GM12875 (cell line): ENCODE measurements around the gene GDF3.
"Not testable (repeated sequence)": the region's sequence is repeated elsewhere in the genome, so short reads cannot be mapped to it uniquely, and the experiment has no call there.

ENCODE experiments used
- H3K4me3 ChIP-seq: one replicate; pipeline ENCODE4 v1.5.1; 2011; ENCODE audit warnings: low read depth, low read length, control low read depth
- TF ChIP-seq, protein P1 (sequence below): IDR thresholded peaks from 2 replicates; pipeline ENCODE4 v1.5.1; 2011; ENCODE audit warnings: low read depth, mild to moderate bottlenecking, control low read depth, inconsistent platforms, low read length, moderate library complexity, borderline replicate concordance; ENCODE audit not compliant: insufficient read depth

GDF3 gene

DNA sequence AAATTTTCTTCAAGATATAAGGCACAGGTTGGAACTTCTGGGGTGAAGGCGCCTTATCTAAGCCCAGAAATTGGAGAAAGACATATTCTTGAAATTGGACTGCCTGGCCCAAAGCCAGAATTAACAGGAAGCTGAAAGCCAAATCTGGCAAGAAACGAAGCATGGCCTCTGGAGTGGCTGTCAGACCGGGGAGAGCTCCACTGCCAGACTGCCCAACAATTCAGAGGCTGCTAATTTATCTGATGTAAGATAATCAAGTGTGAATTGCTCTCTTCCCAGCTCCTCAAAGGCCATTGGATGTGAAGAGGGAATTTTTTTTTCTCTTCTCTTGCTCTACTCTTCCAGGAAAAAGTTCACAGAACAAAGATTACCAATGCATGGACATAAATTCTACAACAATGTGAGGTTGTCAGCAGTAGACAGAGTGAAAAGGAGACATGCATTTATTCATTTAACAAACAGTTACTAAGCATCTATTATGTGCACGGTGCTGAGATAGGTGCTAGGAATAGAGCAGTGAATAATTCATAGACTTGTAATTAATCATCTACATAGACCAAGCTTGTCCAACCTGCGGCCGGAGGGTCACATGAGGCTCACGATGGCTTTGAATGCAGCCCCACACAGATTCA, at the start of gene GDF3:
TSS of gene GDF3 (minus strand) at position 210 of the 632 bp plus-strand sequence. CDS start at position 163, 47 bp downstream.
- TF ChIP-seq, protein P1, sequence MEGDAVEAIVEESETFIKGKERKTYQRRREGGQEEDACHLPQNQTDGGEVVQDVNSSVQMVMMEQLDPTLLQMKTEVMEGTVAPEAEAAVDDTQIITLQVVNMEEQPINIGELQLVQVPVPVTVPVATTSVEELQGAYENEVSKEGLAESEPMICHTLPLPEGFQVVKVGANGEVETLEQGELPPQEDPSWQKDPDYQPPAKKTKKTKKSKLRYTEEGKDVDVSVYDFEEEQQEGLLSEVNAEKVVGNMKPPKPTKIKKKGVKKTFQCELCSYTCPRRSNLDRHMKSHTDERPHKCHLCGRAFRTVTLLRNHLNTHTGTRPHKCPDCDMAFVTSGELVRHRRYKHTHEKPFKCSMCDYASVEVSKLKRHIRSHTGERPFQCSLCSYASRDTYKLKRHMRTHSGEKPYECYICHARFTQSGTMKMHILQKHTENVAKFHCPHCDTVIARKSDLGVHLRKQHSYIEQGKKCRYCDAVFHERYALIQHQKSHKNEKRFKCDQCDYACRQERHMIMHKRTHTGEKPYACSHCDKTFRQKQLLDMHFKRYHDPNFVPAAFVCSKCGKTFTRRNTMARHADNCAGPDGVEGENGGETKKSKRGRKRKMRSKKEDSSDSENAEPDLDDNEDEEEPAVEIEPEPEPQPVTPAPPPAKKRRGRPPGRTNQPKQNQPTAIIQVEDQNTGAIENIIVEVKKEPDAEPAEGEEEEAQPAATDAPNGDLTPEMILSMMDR, result no peak
- H3K4me3 ChIP-seq, result no peak within 1 kb of the TSS

DNA sequence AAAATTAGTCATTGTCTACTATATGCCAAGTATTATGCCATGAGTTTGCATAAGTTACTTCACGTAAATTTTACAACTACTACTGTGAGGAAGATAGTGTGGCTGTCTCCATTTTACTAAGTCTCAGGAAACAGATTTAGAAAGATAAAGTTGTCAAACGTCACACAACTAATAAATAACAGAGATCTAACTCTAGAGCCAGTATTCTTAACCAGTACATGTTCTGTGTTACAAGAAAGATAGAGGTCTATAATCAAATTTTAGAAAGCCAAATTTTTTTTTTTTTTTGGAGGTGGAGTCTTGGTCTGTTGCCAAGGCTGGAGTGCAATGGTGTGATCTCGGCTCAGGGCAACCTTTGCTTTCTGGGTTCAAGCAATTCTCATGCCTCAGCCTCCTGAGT, 37.4 kb upstream of the GDF3 start:
- H3K4me3 ChIP-seq, result no peak overlapping the region
- TF ChIP-seq, protein P1, result no peak

DNA sequence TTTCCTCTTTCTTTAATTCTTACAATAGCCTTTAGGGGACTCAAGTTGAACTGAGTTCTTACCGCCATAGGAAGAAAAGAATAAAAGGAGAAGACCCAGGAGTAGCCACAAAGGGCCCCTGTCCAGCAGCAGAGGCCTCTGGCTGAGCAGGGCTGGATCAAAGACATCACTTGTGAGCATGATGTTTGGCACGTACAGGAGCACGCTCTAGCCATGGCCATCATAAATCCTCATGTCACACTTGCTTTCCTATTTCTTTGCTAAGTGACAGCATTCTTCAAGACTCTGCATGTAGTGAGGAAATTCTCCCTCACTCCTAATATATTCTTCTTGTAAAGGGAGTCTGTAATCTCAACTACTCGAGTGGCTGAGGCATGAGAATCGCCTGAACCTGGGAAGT, 35.9 kb upstream of the GDF3 start:
- TF ChIP-seq, protein P1, result no peak

DNA sequence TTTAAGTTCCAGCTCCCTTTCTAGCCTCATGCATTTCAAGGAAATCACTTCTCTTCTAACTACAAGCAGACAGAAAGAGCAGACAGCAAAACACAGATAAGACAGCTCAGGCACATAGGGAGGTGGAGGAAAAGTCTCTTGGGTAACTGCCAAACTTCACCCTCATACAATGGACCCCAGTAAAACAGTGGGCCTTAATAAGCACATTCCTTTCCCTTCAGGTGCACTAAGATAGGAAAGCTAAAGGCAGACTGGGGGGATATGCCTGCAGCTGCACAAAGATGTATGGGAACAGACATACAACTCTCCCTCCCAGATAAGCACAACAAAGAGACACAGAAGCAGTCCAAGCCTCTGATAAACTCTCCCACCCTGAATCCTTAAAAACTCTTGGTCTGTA, 35.4 kb upstream of the GDF3 start:
- H3K4me3 ChIP-seq, result not testable (repeated sequence)

More for the DNA sequence above, 35.9 kb upstream of the GDF3 start:
- no peak overlapping the region for H3K4me3 ChIP-seq

DNA sequence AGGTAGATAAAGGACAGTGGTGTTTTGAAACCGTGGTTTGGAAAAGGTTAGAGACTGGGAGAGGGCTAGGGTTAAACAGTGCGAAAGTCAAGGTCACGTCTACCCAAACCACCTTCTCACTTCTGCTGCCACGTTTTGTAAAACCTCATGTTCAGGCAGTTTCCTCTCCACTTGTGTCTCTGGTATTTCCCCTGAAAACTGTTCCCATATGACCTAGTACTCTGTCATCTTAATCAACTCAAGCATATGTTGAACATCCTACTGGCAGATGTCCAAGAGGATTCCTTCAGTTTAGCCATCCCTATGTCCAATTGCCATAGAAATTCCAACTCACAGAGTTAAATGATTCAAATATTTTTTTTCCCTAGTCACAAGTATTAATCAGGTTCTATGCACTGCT, 34.2 kb upstream of the GDF3 start:
- H3K4me3 ChIP-seq, result no peak overlapping the region
- TF ChIP-seq, protein P1, result no peak

DNA sequence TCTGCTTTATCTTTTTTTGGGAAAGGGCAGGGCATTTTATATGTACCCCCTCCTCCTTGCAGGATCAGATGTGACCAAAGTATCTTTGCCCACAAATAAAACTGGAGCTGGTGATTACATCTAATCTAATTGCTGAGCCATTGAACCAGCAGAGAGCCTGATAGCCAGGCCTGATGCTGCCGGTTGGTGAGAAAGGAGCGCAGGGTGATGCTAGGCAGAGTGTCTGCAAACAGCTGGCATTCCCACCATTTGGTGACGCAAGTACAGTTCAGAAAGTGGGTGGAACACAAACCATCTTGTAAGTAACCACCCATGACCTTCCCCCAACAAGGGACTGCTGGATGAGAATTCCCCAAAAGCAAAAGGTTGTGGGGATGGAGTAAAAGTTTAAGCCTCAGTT, 28.4 kb upstream of the GDF3 start:
- TF ChIP-seq, protein P1, result no peak
- no peak overlapping the region for H3K4me3 ChIP-seq

DNA sequence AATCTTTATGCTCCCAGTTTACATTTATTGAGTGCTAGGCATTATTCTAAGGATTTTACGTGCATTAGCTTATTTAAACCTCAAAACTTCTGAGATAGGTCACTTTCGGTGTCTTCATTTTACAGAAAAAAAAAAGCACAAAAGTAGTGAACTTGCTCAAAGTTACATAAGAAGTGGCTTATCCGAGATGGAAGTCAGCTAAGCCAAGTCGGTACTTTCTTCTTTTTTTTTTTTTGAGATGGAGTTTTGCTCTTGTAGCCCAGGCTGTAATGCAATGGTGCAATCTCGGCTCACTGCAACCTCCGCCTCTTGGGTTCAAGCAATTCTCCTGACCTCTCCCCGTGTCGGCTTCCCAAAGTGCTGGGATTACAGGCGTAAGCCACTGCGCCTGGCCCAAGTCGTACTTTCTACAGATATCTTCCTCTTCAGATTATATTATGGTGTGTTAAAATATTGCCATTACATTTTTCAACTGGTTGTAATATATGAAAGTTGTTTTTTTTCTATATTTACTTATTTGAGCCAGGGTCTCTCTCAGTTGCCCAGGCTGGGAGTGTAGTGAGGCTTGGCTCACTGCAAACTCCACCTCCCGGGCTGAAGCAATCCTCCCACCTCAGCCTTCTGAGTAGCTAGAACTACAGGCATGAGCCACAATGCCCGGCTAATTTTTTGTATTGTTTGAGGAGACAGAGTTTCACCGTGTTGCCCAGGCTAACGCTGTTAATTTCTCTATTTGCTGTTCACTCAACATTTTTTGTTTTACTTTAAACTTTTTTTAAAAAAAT, 24.6 kb upstream of the GDF3 start:
- H3K4me3 ChIP-seq, result no peak overlapping the region
- TF ChIP-seq, protein P1, result no peak
